SK-N-SH (cell line): ENCODE data around the gene TLN1. TPM values are rescaled to one million over a fixed set of nuclear protein-coding genes. Genes with fewer than 3 reads are reported as not detected.

Experiments used
- CTCF ChIA-PET: fragments of 300-600, 350-600 bp; formaldehyde crosslinking; extraction: SDS; loops from one replicate; lab custom pipeline; 2021; lab: Yijun Ruan, JAX
- POLR2A ChIA-PET: fragments of 350-600 bp; sonication (Branson Sonifier 250); formaldehyde crosslinking; extraction: SDS; loops from one replicate; lab custom pipeline; 2020; ENCODE audit warnings: antibody characterized with exemption, inconsistent platforms; lab: Yijun Ruan, JAX
- DNase-seq: peaks from one replicate; pipeline ENCODE4 v3.0.0; 2012
- H2AFZ ChIP-seq: fragments of 200-600 bp; sonication (generic); 2 replicates; pipeline ENCODE4 v1.8.1; 2016; ENCODE audit warnings: antibody characterized with exemption, mild to moderate bottlenecking, low read depth
- H3F3A ChIP-seq: fragments of 200-600 bp; sonication (generic); replicated peaks from 2 replicates; pipeline ENCODE3; 2016; ENCODE audit warnings: antibody characterized with exemption, mild to moderate bottlenecking; ENCODE audit not compliant: insufficient read depth
- H3K27ac ChIP-seq, 2 experiments: fragments of 200-500 bp in 1 of 2; fragments of 200-600 bp in 1 of 2; sonication (Bioruptor generic) in 1 of 2; sonication (generic), shearing (Covaris generic) in 1 of 2; 2 replicates each; pipeline versions ENCODE4 v1.5.1 to v1.6.1; 2014 to 2016; ENCODE audit warnings: low read depth in 2 of 2, inconsistent platforms in 1 of 2, low read length in 1 of 2, mild to moderate bottlenecking in 1 of 2, mixed read lengths in 1 of 2
- H3K27me3 ChIP-seq: fragments of 200-600 bp; sonication (generic), shearing (Covaris generic); 2 replicates; pipeline ENCODE4 v1.6.1; 2016; ENCODE audit warnings: mixed run types; ENCODE audit not compliant: insufficient read depth
- H3K36me3 ChIP-seq, 2 experiments: fragments of 200-500 bp in 1 of 2; fragments of 200-600 bp in 1 of 2; sonication (Bioruptor generic) in 1 of 2; sonication (generic) in 1 of 2; replicated peaks in 1 of 2; 2 replicates each; pipeline versions ENCODE3 to v1.5.1; 2014 to 2016; ENCODE audit warnings: low read length in 1 of 2, mild to moderate bottlenecking in 1 of 2; ENCODE audit not compliant: insufficient read depth in 2 of 2, control insufficient read depth in 1 of 2
- H3K4me1 ChIP-seq, 2 experiments: fragments of 200-500 bp in 1 of 2; fragments of 200-600 bp in 1 of 2; sonication (Bioruptor generic) in 1 of 2; sonication (generic), shearing (Covaris generic) in 1 of 2; 2 replicates each; pipeline versions ENCODE4 v1.5.1 to v1.6.1; 2014 to 2016; ENCODE audit warnings: low read depth in 1 of 2, low read length in 1 of 2, mixed run types in 1 of 2; ENCODE audit not compliant: insufficient read depth in 2 of 2, control insufficient read depth in 1 of 2
- H3K4me2 ChIP-seq: fragments of 200-600 bp; sonication (generic), shearing (Covaris generic); 2 replicates; pipeline ENCODE4 v1.6.1; 2017; ENCODE audit warnings: mixed run types
- H3K4me3 ChIP-seq, 2 experiments: fragments of 200-500 bp in 1 of 2; fragments of 200-600 bp in 1 of 2; sonication (Bioruptor generic) in 1 of 2; sonication (generic), shearing (Covaris generic) in 1 of 2; 2 replicates each; pipeline versions ENCODE4 v1.5.1 to v1.8.1; 2014 to 2016; ENCODE audit warnings: low read depth in 2 of 2, inconsistent platforms in 1 of 2, low read length in 1 of 2, mild to moderate bottlenecking in 1 of 2, mixed read lengths in 1 of 2, moderate library complexity in 1 of 2
- H3K79me2 ChIP-seq: fragments of 200-600 bp; sonication (generic); 2 replicates; pipeline ENCODE4 v1.8.1; 2017; ENCODE audit warnings: mild to moderate bottlenecking; ENCODE audit not compliant: insufficient read depth
- H3K9ac ChIP-seq: fragments of 200-600 bp; sonication (generic); 2 replicates; pipeline ENCODE4 v1.6.1; 2017; ENCODE audit warnings: mixed run types
- H3K9me2 ChIP-seq: fragments of 200-600 bp; sonication (generic); 2 replicates; pipeline ENCODE4 v1.6.1; 2017; ENCODE audit warnings: mixed run types
- H3K9me3 ChIP-seq: fragments of 200-600 bp; sonication (generic); 2 replicates; pipeline ENCODE4 v1.6.1; 2017; ENCODE audit warnings: mixed run types, mild to moderate bottlenecking, moderate library complexity
- H4K20me1 ChIP-seq: fragments of 200-600 bp; sonication (generic); 2 replicates; pipeline ENCODE4 v1.6.1; 2017; ENCODE audit warnings: mild to moderate bottlenecking, mixed run types; ENCODE audit not compliant: insufficient read depth
- CHD2 ChIP-seq: fragments of 150-350 bp; IDR thresholded peaks from 2 replicates; pipeline ENCODE4 v1.6.1; 2018; ENCODE audit warnings: low read length; ENCODE audit not compliant: partially characterized antibody
- FOSL2 ChIP-seq: IDR thresholded peaks from 2 replicates; pipeline ENCODE4 v1.4.0; 2012; ENCODE audit warnings: low read depth, mild to moderate bottlenecking, moderate library complexity, borderline replicate concordance
- GATA2 ChIP-seq: sonication (generic); formaldehyde crosslinking; IDR thresholded peaks from 2 replicates; pipeline ENCODE4 v1.5.0; 2020; ENCODE audit warnings: mild to moderate bottlenecking, missing genetic modification reagents
- JUND ChIP-seq: IDR thresholded peaks from 2 replicates; pipeline ENCODE4 v1.4.0; 2012
- MEF2A ChIP-seq: IDR thresholded peaks from 2 replicates; pipeline ENCODE4 v1.4.0; 2012; ENCODE audit warnings: low read depth, borderline replicate concordance
- MXI1 ChIP-seq: IDR thresholded peaks from 2 replicates; pipeline ENCODE4 v1.6.1; 2012; ENCODE audit warnings: mild to moderate bottlenecking, low read depth, low read length, improper control_type of control experiment
- NFIC ChIP-seq: IDR thresholded peaks from 2 replicates; pipeline ENCODE4 v1.4.0; 2012; ENCODE audit warnings: borderline replicate concordance
- RAD21 ChIP-seq: IDR thresholded peaks from 2 replicates; pipeline ENCODE4 v1.6.1; 2012; ENCODE audit warnings: mild to moderate bottlenecking, low read length
- RCOR1 ChIP-seq: fragments of 150-350 bp; IDR thresholded peaks from 2 replicates; pipeline ENCODE4 v1.6.1; 2017; ENCODE audit warnings: antibody characterized with exemption, low read length
- RXRA ChIP-seq: IDR thresholded peaks from 2 replicates; pipeline ENCODE4 v1.4.0; 2012; ENCODE audit warnings: low read depth, mild to moderate bottlenecking, borderline replicate concordance
- SIN3A ChIP-seq: IDR thresholded peaks from 2 replicates; pipeline ENCODE4 v1.6.1; 2012; ENCODE audit warnings: low read depth, mild to moderate bottlenecking, low read length, moderate library complexity, borderline replicate concordance
- SMC3 ChIP-seq: IDR thresholded peaks from 2 replicates; pipeline ENCODE4 v1.6.1; 2012; ENCODE audit warnings: low read depth, low read length, improper control_type of control experiment
- TAF1 ChIP-seq: IDR thresholded peaks from 2 replicates; pipeline ENCODE4 v1.6.1; 2012; ENCODE audit warnings: low read depth, mild to moderate bottlenecking, low read length, moderate library complexity, borderline replicate concordance
- YY1 ChIP-seq: IDR thresholded peaks from 2 replicates; pipeline ENCODE4 v1.4.0; 2012; ENCODE audit warnings: low read depth, mild to moderate bottlenecking
- WGBS: methylation state at CpG from one replicate; pipeline ENCODE4 v1.1.6; 2017; ENCODE audit warnings: low lambda C conversion rate; 5-methylcytosine and 5-hydroxymethylcytosine counted together
- polyA plus RNA-seq, 3 experiments: library from polyadenylated mRNA; depleted of rRNA; stranded (reverse); fragments of >200 nt; gene quantifications; 2 replicates each; pipeline ENCODE4 v1.2.3, GENCODE V29; 2012
- TF ChIP-seq, protein P1 (sequence below): fragments of 150-350 bp; IDR thresholded peaks from 2 replicates; pipeline ENCODE4 v1.6.1; 2016; ENCODE audit warnings: mild to moderate bottlenecking, low read depth, low read length
- TF ChIP-seq, protein P2 (sequence below): fragments of 200-600 bp; sonication (generic); IDR thresholded peaks from 2 replicates; pipeline ENCODE4 v1.6.1; 2017; ENCODE audit warnings: antibody characterized with exemption, mild to moderate bottlenecking, moderate library complexity
- TF ChIP-seq, protein P3 (sequence below): fragments of 150-350 bp; IDR thresholded peaks from 2 replicates; pipeline ENCODE4 v1.6.1; 2017; ENCODE audit warnings: antibody characterized with exemption, low read length, low read depth, borderline replicate concordance
- TF ChIP-seq, protein P4 (sequence below): IDR thresholded peaks from 2 replicates; pipeline ENCODE4 v1.4.0; 2012; ENCODE audit warnings: low read depth, borderline replicate concordance

The TLN1 gene
- polyA plus RNA-seq, 1 of the 3 experiments (the other 2 are of a cell fraction): 115 TPM

DNA sequence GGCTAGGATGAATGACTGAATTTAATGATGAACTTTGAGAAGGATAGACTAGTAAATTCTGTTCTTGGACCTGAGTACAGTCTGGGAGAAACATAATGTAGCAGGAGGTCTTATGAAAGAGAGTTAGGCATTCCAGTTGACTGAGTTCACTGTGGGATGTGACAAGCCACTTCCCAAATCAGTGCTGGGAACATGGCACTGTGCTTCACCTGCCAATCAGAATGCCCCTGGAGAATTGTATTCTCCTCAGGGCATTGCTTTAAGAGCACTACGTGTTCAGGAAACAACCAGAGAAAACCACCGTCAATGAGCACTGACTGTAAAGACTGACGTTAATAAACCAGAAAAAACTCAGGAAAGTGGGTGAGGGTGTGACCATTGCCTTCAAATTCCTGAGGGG, 72.7 kb downstream of the TLN1 start:
- peak overlapping the region; percentile 80 for H3K4me2 ChIP-seq
- CTCF ChIA-PET: interaction anchor here (0.7 to 6.0 kb wide), 24 partner anchors 8 to 131 kb away, joined by 3 to 86 read pairs (median 6); partner anchors contain the start of genes CA9, CREB3, TLN1 and TPM2
- TF ChIP-seq FOSL2 (no peak), MXI1 (no peak), MEF2A (no peak), RXRA (no peak), JUND (no peak), GATA2 (CRISPR knock-in tag) (no peak), NFIC (no peak), SIN3A (no peak), SMC3 (no peak), RAD21 (no peak)
- TF ChIP-seq, protein P1, sequence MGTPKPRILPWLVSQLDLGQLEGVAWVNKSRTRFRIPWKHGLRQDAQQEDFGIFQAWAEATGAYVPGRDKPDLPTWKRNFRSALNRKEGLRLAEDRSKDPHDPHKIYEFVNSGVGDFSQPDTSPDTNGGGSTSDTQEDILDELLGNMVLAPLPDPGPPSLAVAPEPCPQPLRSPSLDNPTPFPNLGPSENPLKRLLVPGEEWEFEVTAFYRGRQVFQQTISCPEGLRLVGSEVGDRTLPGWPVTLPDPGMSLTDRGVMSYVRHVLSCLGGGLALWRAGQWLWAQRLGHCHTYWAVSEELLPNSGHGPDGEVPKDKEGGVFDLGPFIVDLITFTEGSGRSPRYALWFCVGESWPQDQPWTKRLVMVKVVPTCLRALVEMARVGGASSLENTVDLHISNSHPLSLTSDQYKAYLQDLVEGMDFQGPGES: no peak
- TF ChIP-seq, protein P2, sequence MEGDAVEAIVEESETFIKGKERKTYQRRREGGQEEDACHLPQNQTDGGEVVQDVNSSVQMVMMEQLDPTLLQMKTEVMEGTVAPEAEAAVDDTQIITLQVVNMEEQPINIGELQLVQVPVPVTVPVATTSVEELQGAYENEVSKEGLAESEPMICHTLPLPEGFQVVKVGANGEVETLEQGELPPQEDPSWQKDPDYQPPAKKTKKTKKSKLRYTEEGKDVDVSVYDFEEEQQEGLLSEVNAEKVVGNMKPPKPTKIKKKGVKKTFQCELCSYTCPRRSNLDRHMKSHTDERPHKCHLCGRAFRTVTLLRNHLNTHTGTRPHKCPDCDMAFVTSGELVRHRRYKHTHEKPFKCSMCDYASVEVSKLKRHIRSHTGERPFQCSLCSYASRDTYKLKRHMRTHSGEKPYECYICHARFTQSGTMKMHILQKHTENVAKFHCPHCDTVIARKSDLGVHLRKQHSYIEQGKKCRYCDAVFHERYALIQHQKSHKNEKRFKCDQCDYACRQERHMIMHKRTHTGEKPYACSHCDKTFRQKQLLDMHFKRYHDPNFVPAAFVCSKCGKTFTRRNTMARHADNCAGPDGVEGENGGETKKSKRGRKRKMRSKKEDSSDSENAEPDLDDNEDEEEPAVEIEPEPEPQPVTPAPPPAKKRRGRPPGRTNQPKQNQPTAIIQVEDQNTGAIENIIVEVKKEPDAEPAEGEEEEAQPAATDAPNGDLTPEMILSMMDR: no peak
- TF ChIP-seq, protein P3, sequence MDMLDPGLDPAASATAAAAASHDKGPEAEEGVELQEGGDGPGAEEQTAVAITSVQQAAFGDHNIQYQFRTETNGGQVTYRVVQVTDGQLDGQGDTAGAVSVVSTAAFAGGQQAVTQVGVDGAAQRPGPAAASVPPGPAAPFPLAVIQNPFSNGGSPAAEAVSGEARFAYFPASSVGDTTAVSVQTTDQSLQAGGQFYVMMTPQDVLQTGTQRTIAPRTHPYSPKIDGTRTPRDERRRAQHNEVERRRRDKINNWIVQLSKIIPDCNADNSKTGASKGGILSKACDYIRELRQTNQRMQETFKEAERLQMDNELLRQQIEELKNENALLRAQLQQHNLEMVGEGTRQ: no peak
- H3K27me3 ChIP-seq: no peaks in the 10 kb centered on the region
- no peaks in the 10 kb centered on the region for H3K9me2 ChIP-seq
- peaks cover 0 to 19% of the 10 kb centered on the region in 2 experiments; a peak in 1 of 4 replicates for H3K4me1 ChIP-seq
- peak overlapping the region; percentile 97 to 98; a peak in 2 of 4 replicates for H3K27ac ChIP-seq
- H3F3A ChIP-seq: peaks cover 30% of the 10 kb centered on the region
- no peaks in the 10 kb centered on the region for H3K9me3 ChIP-seq
- POLR2A ChIA-PET: interaction anchor here (1.3 to 3.8 kb wide), 3 partner anchors 12 to 73 kb away, joined by 4 to 20 read pairs (median 11); partner anchors contain the start of genes CREB3 and TLN1
- 87% methylated on average over 3 of the region's 3 CpGs for WGBS
- no peak for DNase-seq
- no peaks in the 10 kb centered on the region for H4K20me1 ChIP-seq
- H2AFZ ChIP-seq: no peak overlapping the region
- H3K36me3 ChIP-seq: peaks cover 0 to 11% of the 10 kb centered on the region in 2 experiments
- peaks cover 30% of the 10 kb centered on the region for H3K79me2 ChIP-seq
- H3K4me3 ChIP-seq: peak overlapping the region; percentile 70 to 82; a peak in 3 of 4 replicates
- H3K9ac ChIP-seq: peak overlapping the region; percentile 88

DNA sequence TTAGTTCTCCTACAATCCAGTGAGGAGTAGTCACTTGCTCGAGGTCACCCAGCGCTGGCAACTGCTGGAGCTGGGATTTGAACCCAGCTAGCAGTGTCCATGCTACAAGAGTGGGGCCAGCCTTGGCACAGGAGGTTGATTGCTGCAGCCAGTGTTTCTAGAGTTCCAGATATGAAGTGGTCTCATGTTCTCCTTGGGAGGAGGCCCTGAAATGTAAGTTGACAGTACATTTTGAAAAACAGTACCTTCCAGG, 73.1 kb downstream of the TLN1 start:
- H3K9me3 ChIP-seq: no peaks in the 10 kb centered on the region
- no peak overlapping the region for H2AFZ ChIP-seq
- peaks cover 0 to 16% of the 10 kb centered on the region in 2 experiments; a peak in 1 of 4 replicates for H3K4me1 ChIP-seq
- H4K20me1 ChIP-seq: no peaks in the 10 kb centered on the region
- H3K27ac ChIP-seq: peak overlapping the region; percentile 97 to 98
- ChIA-PET POLR2A (interaction anchor here (0.8 to 3.8 kb wide), 5 partner anchors 12 to 562 kb away, joined by 3 to 20 read pairs (median 4); partner anchors contain the start of genes CREB3, PIGO and TLN1), CTCF (interaction anchor here (0.7 to 6.0 kb wide), 25 partner anchors 9 to 223 kb away, joined by 3 to 86 read pairs (median 6); partner anchors contain the start of genes CA9, CREB3, TLN1 and TPM2)
- peak overlapping the region; percentile 80 for H3K4me2 ChIP-seq
- peaks cover 0 to 11% of the 10 kb centered on the region in 2 experiments for H3K36me3 ChIP-seq
- peaks cover 25% of the 10 kb centered on the region for H3K79me2 ChIP-seq
- 6% methylated on average over 2 of the region's 2 CpGs for WGBS
- no peak for DNase-seq
- peak overlapping the region; percentile 88 for H3K9ac ChIP-seq
- peak overlapping the region; percentile 70 to 82 for H3K4me3 ChIP-seq
- peaks cover 27% of the 10 kb centered on the region for H3F3A ChIP-seq
- no peaks in the 10 kb centered on the region for H3K9me2 ChIP-seq
- H3K27me3 ChIP-seq: no peaks in the 10 kb centered on the region
- TF ChIP-seq CHD2 (no peak), YY1 (no peak), SIN3A (no peak), TAF1 (no peak), NFIC (no peak), RCOR1 (no peak)
- TF ChIP-seq, protein P2: no peak
- TF ChIP-seq, protein P4, sequence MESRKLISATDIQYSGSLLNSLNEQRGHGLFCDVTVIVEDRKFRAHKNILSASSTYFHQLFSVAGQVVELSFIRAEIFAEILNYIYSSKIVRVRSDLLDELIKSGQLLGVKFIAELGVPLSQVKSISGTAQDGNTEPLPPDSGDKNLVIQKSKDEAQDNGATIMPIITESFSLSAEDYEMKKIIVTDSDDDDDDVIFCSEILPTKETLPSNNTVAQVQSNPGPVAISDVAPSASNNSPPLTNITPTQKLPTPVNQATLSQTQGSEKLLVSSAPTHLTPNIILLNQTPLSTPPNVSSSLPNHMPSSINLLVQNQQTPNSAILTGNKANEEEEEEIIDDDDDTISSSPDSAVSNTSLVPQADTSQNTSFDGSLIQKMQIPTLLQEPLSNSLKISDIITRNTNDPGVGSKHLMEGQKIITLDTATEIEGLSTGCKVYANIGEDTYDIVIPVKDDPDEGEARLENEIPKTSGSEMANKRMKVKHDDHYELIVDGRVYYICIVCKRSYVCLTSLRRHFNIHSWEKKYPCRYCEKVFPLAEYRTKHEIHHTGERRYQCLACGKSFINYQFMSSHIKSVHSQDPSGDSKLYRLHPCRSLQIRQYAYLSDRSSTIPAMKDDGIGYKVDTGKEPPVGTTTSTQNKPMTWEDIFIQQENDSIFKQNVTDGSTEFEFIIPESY: no peak
